Body of pancreas (tissue), 4 donors: ENCODE measurements around the gene KRT71.

Experiments used
- POLR2A ChIP-seq, 3 donors: fragments of 450-650 bp; IDR thresholded peaks; one replicate each; pipeline ENCODE4 v1.6.1; 2016; ENCODE audit warnings: antibody characterized with exemption in 3 of 3, mild to moderate bottlenecking in 2 of 3
- TF ChIP-seq, protein P1 (sequence below), 7 experiments: fragments of 450-650 bp in 4 of 7; fragments of 200-600 bp in 3 of 7; sonication (generic) in 3 of 7; IDR thresholded peaks; one replicate each; pipeline ENCODE4 v1.5.1; 2016 to 2019; ENCODE audit warnings: antibody characterized with exemption in 7 of 7

DNA sequence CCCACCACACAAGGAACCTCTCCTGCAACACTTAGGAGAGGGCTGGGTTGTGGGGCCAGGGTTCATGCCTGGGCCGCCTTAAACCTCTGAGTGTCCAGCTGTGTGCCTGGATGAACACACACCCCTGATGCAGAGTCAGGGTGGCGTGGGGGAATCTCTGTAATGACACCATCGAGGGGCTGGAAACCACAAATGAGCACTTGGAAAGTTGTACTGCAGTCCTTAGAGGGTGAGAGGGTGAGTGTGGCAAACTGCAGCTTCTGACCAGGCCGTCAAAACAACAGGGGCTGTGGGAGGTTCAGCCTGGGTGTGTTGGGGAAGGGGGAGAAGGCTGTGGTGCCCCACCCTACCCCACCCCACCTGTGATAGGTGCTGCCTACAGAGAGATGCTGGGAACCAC, 20.3 kb downstream of the KRT71 start:
- TF ChIP-seq, protein P1, sequence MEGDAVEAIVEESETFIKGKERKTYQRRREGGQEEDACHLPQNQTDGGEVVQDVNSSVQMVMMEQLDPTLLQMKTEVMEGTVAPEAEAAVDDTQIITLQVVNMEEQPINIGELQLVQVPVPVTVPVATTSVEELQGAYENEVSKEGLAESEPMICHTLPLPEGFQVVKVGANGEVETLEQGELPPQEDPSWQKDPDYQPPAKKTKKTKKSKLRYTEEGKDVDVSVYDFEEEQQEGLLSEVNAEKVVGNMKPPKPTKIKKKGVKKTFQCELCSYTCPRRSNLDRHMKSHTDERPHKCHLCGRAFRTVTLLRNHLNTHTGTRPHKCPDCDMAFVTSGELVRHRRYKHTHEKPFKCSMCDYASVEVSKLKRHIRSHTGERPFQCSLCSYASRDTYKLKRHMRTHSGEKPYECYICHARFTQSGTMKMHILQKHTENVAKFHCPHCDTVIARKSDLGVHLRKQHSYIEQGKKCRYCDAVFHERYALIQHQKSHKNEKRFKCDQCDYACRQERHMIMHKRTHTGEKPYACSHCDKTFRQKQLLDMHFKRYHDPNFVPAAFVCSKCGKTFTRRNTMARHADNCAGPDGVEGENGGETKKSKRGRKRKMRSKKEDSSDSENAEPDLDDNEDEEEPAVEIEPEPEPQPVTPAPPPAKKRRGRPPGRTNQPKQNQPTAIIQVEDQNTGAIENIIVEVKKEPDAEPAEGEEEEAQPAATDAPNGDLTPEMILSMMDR (IDR thresholded peaks at IDR 0.05) = no peak
- no peak for TF ChIP-seq POLR2A (IDR thresholded peaks at IDR 0.05)
